ENCODE results near the gene ZRANB3. TPM values are rescaled to one million over a fixed set of nuclear protein-coding genes. Genes with fewer than 3 reads are reported as not detected.

ZRANB3 gene
- total RNA-seq = 14.6 and 18.6 TPM in 2 replicates
- long read RNA-seq, partial matches to known transcripts = 6 of 14 reads
- long read RNA-seq, other reads (novel, unspliced or antisense) = 8 of 14 reads

- TF ChIP-seq CTCF (conservative IDR thresholded peaks at IDR 0.05) = no peak
- Mint-ChIP-seq H3K27me3 (ENCODE audit: low read depth) (no peaks in the 10 kb centered on the region), H3K4me3 (no peak within 1 kb of the TSS), H3K9me3 (no peaks in the 10 kb centered on the region), H3K4me1 (peaks cover 21% of the 10 kb centered on the region), H3K27ac (ENCODE audit: unreplicated experiment) (peak within 1 kb of the TSS; percentile 89), H3K36me3 (ENCODE audit: low read depth) (peaks cover 6% of the 10 kb centered on the region)
- DNase-seq (ENCODE audit: low read depth, low spot score) = peak; percentile 81
Observed at GRCh38 chr2:135530313-135531230, at the start of gene ZRANB3. ZRANB3 (minus strand) TSS chr2:135531218.

GRCh38 chr2:135573620-135574019 is 42.6 kb upstream of the ZRANB3 start:
- Mint-ChIP-seq H3K4me1 (no peaks in the 10 kb centered on the region), H3K36me3 (ENCODE audit: low read depth) (peaks cover 18% of the 10 kb centered on the region), H3K27me3 (ENCODE audit: low read depth) (no peaks in the 10 kb centered on the region), H3K9me3 (no peaks in the 10 kb centered on the region), H3K4me3 (no peak overlapping the region), H3K27ac (ENCODE audit: unreplicated experiment) (no peak overlapping the region)
- peak; percentile 17 for TF ChIP-seq CTCF (conservative IDR thresholded peaks at IDR 0.05)
- no peak for DNase-seq (ENCODE audit: low read depth, low spot score)

- Mint-ChIP-seq H3K4me3 (no peak overlapping the region), H3K36me3 (ENCODE audit: low read depth) (peaks cover 11% of the 10 kb centered on the region), H3K9me3 (no peaks in the 10 kb centered on the region), H3K27me3 (ENCODE audit: low read depth) (no peaks in the 10 kb centered on the region), H3K4me1 (no peaks in the 10 kb centered on the region), H3K27ac (ENCODE audit: unreplicated experiment) (no peak overlapping the region)
- TF ChIP-seq CTCF (conservative IDR thresholded peaks at IDR 0.05) = no peak
- no peak for DNase-seq (ENCODE audit: low read depth, low spot score)
Observed at GRCh38 chr2:135570884-135571283, 39.9 kb upstream of the ZRANB3 start.

- Mint-ChIP-seq H3K4me3 (no peak overlapping the region), H3K36me3 (ENCODE audit: low read depth) (peaks cover 8% of the 10 kb centered on the region), H3K27ac (ENCODE audit: unreplicated experiment) (peak overlapping the region; percentile 48), H3K4me1 (peaks cover 9% of the 10 kb centered on the region), H3K27me3 (ENCODE audit: low read depth) (no peaks in the 10 kb centered on the region), H3K9me3 (peaks cover 3% of the 10 kb centered on the region)
- DNase-seq (ENCODE audit: low read depth, low spot score) = no peak
- TF ChIP-seq CTCF (conservative IDR thresholded peaks at IDR 0.05) = no peak
Observed at GRCh38 chr2:135563793-135564192, 32.8 kb upstream of the ZRANB3 start.

GRCh38 chr2:135561925-135562324 is 30.9 kb upstream of the ZRANB3 start:
- Mint-ChIP-seq H3K36me3 (ENCODE audit: low read depth) (peaks cover 5% of the 10 kb centered on the region), H3K9me3 (peaks cover 3% of the 10 kb centered on the region), H3K27ac (ENCODE audit: unreplicated experiment) (peak overlapping the region; percentile 13), H3K27me3 (ENCODE audit: low read depth) (no peaks in the 10 kb centered on the region), H3K4me3 (no peak overlapping the region), H3K4me1 (peaks cover 9% of the 10 kb centered on the region)
- DNase-seq (ENCODE audit: low read depth, low spot score) = no peak
- no peak for TF ChIP-seq CTCF (conservative IDR thresholded peaks at IDR 0.05)
